Measurements from ENCODE around the gene ZFP62.
"Not testable (repeated sequence)": the region's sequence is repeated elsewhere in the genome, so short reads cannot be mapped to it uniquely, and the experiment has no call there.

ZFP62 gene

DNA sequence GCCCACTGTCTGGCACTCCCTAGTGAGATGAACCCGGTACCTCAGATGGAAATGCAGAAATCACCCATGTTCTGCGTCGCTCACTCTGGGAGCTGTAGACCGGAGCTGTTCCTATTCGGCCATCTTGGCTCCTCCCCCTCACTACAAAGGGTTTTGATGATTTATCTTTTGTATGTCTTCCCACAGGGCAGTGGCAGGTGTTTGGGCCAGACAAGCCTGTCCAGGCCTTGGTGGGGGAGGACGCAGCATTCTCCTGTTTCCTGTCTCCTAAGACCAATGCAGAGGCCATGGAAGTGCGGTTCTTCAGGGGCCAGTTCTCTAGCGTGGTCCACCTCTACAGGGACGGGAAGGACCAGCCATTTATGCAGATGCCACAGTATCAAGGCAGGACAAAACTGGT, 47.3 kb upstream of the ZFP62 start:
- Histone ChIP-seq H3K27me3 (replicated peaks) (no peaks in the 10 kb centered on the region), H3K4me3 (ENCODE audit: low read depth, low read length) (no peak overlapping the region), H3K36me3 (replicated peaks) (no peaks in the 10 kb centered on the region), H3K27ac (no peak overlapping the region)
- TF ChIP-seq, protein P1, sequence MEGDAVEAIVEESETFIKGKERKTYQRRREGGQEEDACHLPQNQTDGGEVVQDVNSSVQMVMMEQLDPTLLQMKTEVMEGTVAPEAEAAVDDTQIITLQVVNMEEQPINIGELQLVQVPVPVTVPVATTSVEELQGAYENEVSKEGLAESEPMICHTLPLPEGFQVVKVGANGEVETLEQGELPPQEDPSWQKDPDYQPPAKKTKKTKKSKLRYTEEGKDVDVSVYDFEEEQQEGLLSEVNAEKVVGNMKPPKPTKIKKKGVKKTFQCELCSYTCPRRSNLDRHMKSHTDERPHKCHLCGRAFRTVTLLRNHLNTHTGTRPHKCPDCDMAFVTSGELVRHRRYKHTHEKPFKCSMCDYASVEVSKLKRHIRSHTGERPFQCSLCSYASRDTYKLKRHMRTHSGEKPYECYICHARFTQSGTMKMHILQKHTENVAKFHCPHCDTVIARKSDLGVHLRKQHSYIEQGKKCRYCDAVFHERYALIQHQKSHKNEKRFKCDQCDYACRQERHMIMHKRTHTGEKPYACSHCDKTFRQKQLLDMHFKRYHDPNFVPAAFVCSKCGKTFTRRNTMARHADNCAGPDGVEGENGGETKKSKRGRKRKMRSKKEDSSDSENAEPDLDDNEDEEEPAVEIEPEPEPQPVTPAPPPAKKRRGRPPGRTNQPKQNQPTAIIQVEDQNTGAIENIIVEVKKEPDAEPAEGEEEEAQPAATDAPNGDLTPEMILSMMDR (IDR thresholded peaks at IDR 0.05; ENCODE audit: low read depth, low read length, missing control alignments), result no peak
- in situ Hi-C loops (cut with HindIII; ENCODE audit: low pct_ligation_motif_present, low sequenced_read_pairs), result no loop called here
- DNase-seq, result no peak

DNA sequence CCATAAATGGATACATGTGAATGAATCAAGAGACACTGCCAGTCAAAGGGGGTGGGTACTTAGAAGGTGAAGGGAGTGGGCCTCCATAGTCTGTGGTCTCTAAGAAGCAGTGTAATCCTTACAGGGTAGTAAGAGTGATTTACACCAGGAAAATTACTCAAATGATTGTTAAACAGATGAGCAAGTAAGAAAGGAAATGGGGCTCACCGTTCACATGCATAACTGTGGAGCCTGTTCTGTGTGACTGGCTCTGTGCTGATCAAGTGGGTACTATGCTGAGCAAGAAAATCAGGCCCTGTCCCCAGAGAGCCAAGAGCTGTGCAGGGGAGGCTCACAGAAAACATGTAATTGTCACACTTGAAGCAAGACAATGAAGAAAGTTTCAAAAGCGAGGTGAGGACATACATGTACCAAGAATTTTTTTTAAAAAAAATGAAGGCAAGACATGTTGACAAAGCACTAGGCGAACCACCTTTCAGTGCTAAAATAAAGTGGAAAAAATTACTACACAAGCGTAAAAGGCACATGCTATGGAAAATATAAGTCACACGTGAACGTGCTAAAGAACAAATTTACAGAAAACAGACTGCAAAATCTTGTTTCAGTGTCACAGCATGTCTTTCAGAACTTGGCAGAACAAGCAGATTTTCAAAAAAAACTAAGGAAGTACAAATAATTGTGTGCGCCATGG, 40.4 kb upstream of the ZFP62 start:
- in situ Hi-C loops (cut with HindIII; ENCODE audit: low pct_ligation_motif_present, low sequenced_read_pairs), result no loop called here
- no peak overlapping the region for H3K27ac ChIP-seq

DNA sequence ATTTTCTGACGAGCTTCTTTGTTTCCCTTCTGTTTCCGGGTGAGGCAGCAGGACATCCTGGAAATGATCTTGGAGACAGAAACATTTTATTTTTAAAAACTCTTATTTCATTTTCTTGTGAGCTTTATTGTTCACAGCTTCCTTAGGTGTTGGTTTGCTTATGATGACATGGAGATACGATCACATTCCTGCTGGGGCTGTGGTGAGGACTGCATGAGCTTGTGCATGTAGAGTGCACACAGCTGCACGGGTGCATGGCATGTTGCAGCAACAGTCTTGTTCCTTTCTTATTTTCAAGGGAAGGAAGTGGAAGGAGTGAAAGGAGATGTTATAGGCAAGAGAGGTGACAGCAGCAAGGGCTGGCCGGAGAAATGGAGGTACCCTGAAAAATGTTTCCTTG, 39.1 kb upstream of the ZFP62 start:
- Histone ChIP-seq H3K27me3 (replicated peaks) (no peaks in the 10 kb centered on the region), H3K36me3 (replicated peaks) (no peaks in the 10 kb centered on the region), H3K27ac (no peak overlapping the region), H3K4me3 (ENCODE audit: low read depth, low read length) (no peak overlapping the region)
- in situ Hi-C loops (cut with HindIII; ENCODE audit: low pct_ligation_motif_present, low sequenced_read_pairs), result no loop called here
- TF ChIP-seq, protein P1 (IDR thresholded peaks at IDR 0.05; ENCODE audit: low read depth, low read length, missing control alignments), result no peak
- no peak for DNase-seq

More for the DNA sequence above, 40.4 kb upstream of the ZFP62 start:
- DNase-seq, result no peak
- Histone ChIP-seq H3K4me3 (ENCODE audit: low read depth, low read length) (no peak overlapping the region), H3K36me3 (replicated peaks) (no peaks in the 10 kb centered on the region), H3K27me3 (replicated peaks) (no peaks in the 10 kb centered on the region)
- TF ChIP-seq, protein P1 (IDR thresholded peaks at IDR 0.05; ENCODE audit: low read depth, low read length, missing control alignments), result no peak

DNA sequence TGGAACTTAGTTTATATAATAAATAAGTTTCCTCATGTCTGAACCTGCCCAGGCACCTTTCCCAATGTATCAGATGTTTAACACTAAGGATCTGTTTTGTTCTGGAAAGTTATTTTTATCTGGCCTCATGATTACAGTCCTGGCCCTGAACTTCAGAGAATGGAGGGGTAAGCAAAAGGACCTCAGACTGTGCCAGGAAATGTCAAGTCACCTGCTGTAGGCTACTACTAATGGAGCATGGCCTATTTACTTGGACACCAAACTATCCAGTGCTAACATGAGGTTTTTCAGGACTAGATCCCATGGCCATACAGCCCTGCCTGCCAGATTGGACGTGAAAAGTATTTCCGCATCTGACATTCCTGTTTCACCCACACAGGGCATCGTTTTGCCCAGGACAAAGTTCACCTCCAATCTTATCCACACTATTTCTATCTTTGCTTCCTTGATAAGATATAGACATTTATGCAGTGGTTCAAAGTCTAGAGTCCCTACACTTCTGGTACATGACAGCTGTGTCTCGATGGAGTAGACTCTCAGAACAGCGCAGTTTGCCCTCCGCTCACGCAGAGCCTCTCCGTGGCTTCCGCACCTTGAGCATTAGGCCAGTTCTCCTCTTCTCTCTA, 37.7 kb upstream of the ZFP62 start, which contains the start of gene BTNL8:
Gene BTNL8 (plus strand): TSS at position 539 of the 626 bp plus-strand sequence. CDS start 152 bp downstream, outside the sequence.
- TF ChIP-seq, protein P1 (IDR thresholded peaks at IDR 0.05; ENCODE audit: low read depth, low read length, missing control alignments), result no peak
- Histone ChIP-seq H3K4me3 (ENCODE audit: low read depth, low read length) (no peak within 1 kb of the TSS), H3K36me3 (replicated peaks) (no peaks in the 10 kb centered on the region), H3K27ac (no peak within 1 kb of the TSS), H3K27me3 (replicated peaks) (no peaks in the 10 kb centered on the region)
- no peak for DNase-seq
- in situ Hi-C loops (cut with HindIII; ENCODE audit: low pct_ligation_motif_present, low sequenced_read_pairs), result no loop called here

DNA sequence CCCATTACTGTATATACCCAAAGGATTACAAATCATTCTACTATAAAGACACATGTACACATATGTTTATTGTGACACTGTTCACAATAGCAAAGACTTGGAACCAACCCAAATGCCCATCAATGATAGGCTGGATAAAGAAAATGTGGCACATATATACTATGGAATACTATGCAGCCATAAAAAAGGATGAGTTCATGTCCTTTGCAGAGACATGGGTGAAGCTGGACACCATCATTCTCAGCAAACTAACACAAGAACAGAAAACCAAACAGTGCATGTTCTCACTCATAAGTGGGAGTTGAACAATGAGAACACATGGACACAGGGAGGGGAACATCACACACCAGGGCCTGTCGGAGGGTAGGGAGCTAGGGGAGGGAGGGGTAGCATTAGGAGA, 34.3 kb upstream of the ZFP62 start:
- H3K4me3 ChIP-seq (ENCODE audit: low read depth, low read length); H3K27me3 ChIP-seq (replicated peaks); H3K36me3 ChIP-seq (replicated peaks); in situ Hi-C loops (cut with HindIII; ENCODE audit: low pct_ligation_motif_present, low sequenced_read_pairs); H3K27ac ChIP-seq; DNase-seq: not testable (repeated sequence)

DNA sequence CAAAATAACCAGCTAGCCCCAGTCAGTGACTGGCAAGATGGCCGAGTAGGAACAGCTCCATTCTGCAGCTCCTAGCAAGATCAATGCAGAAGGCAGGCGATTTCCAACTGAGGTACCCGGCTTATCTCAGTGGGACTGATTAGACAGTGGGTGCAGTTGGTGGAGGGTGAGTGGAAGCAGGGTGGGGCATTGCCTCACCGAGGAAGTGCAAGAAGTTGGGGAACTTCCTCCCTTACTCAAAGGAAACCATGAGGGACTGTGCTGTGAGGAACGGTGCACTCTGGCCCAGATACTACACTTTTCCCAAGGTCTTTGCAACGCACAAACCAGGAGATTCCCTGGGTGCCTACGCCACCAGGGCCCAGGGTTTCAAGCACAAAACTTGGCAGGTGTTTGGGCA, 28.3 kb upstream of the ZFP62 start:
- TF ChIP-seq, protein P1 (IDR thresholded peaks at IDR 0.05; ENCODE audit: low read depth, low read length, missing control alignments), result no peak
- no peaks in the 10 kb centered on the region for H3K36me3 ChIP-seq (replicated peaks)
- in situ Hi-C loops (cut with HindIII; ENCODE audit: low pct_ligation_motif_present, low sequenced_read_pairs), result no loop called here
- H3K4me3 ChIP-seq (ENCODE audit: low read depth, low read length), result no peak overlapping the region
- DNase-seq, result no peak
- no peaks in the 10 kb centered on the region for H3K27me3 ChIP-seq (replicated peaks)
- H3K27ac ChIP-seq, result no peak overlapping the region

DNA sequence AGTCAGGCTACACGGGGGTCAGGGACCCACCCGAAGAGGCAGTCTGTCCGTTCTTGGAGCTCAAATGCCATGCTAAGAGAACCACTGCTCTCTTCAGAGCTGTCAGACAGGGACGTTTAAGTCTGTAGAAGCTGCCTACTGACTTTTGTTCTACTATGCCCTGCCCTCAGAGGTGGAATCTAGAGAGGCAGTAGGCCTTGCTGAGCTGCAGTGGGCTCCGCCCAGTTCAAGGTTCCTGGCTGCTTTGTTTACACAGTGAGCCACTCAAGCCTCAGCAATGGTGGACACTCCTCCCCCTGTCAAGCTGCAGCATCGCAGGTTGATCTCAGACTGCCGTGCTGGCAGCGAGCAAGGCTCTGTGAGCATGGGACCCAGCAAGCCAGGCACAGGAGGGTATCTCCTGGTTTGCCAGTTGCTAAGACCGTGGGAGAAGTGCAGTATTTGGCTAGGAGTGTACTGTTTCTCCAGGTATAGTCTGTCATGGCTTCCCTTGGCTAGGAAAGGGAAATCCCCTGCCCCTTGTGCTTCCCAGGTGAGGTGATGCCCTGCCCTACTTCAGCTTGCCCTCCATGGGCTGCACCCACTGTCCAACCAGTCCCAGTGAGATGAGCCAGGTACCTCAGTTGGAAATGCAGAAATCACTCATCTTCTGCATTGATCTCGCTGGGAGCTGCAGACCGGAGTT, 24.9 kb upstream of the ZFP62 start:
- DNase-seq; H3K36me3 ChIP-seq (replicated peaks); H3K27me3 ChIP-seq (replicated peaks); H3K27ac ChIP-seq; in situ Hi-C loops (cut with HindIII; ENCODE audit: low pct_ligation_motif_present, low sequenced_read_pairs); H3K4me3 ChIP-seq (ENCODE audit: low read depth, low read length): not testable (repeated sequence)

All from brain microvascular endothelial cell (primary cell).